ENCODE measurements around the gene MINAR2.

The MINAR2 gene

GRCh38 chr5:129748913-129749880, 1.3 kb downstream of the MINAR2 start:
- no peak for TF ChIP-seq CTCF (IDR thresholded peaks at IDR 0.05)
- H3K27ac ChIP-seq = no peak overlapping the region
- no peak overlapping the region for H3K4me3 ChIP-seq
- DNase-seq (ENCODE audit: low spot score) = no peak

GRCh38 chr5:129760636-129761325, 12.9 kb downstream of the MINAR2 start:
- Histone ChIP-seq H3K27ac (no peak overlapping the region), H3K4me3 (no peak overlapping the region)
- no peak for TF ChIP-seq CTCF (IDR thresholded peaks at IDR 0.05)
- no peak for DNase-seq (ENCODE audit: low spot score)

- H3K27ac ChIP-seq = no peak overlapping the region
- no peak for TF ChIP-seq CTCF (IDR thresholded peaks at IDR 0.05)
- no peak for DNase-seq (ENCODE audit: low spot score)
- H3K4me3 ChIP-seq = no peak overlapping the region
These were observed 15.8 kb downstream of the MINAR2 start for GRCh38 chr5:129763651-129764050.

- no peak overlapping the region for H3K4me3 ChIP-seq
- no peak for DNase-seq (ENCODE audit: low spot score)
- TF ChIP-seq CTCF (IDR thresholded peaks at IDR 0.05) = no peak
- no peak overlapping the region for H3K27ac ChIP-seq
These were observed 18.9 kb downstream of the MINAR2 start for GRCh38 chr5:129766798-129767197.

GRCh38 chr5:129767927-129768380, 20.1 kb downstream of the MINAR2 start:
- peak; percentile 91 for TF ChIP-seq CTCF (IDR thresholded peaks at IDR 0.05)
- no peak overlapping the region for H3K27ac ChIP-seq
- H3K4me3 ChIP-seq = no peak overlapping the region
- no peak for DNase-seq (ENCODE audit: low spot score)

- no peak for DNase-seq (ENCODE audit: low spot score)
- H3K4me3 ChIP-seq = no peak overlapping the region
- no peak for TF ChIP-seq CTCF (IDR thresholded peaks at IDR 0.05)
- H3K27ac ChIP-seq = no peak overlapping the region
These were observed 20.8 kb downstream of the MINAR2 start for GRCh38 chr5:129768735-129769134.
